Testis (tissue), 3 donors: ENCODE data around the gene RRM2. TPM values are rescaled to one million over a fixed set of nuclear protein-coding genes. Genes with fewer than 3 reads are reported as not detected.
"Not testable (repeated sequence)": the region's sequence is repeated elsewhere in the genome, so short reads cannot be mapped to it uniquely, and the experiment has no call there.

Source experiments
- DNase-seq: peaks from one replicate; pipeline ENCODE4 v3.0.0-alpha.2; 2019
- H3K27ac ChIP-seq, 2 donors: fragments of 200-600 bp; sonication (generic); one replicate each; pipeline ENCODE4 v1.5.1; 2019
- H3K27me3 ChIP-seq: fragments of 200-600 bp; sonication (generic); one replicate; pipeline ENCODE4 v1.5.1; 2019
- H3K36me3 ChIP-seq: fragments of 200-600 bp; sonication (generic); one replicate; pipeline ENCODE4 v1.5.1; 2017; ENCODE audit warnings: low read depth; ENCODE audit errors: missing control alignments
- H3K4me1 ChIP-seq: fragments of 200-600 bp; sonication (generic); one replicate; pipeline ENCODE4 v1.5.1; 2019
- H3K4me3 ChIP-seq, 2 donors: fragments of 200-600 bp; sonication (generic); one replicate each; pipeline ENCODE4 v1.5.1; 2017 to 2019
- H3K9me3 ChIP-seq: fragments of 200-600 bp; sonication (generic); one replicate; pipeline ENCODE4 v1.5.1; 2017
- CTCF ChIP-seq, 3 experiments: fragments of 450-650 bp in 2 of 3; fragments of 200-600 bp in 1 of 3; sonication (generic) in 1 of 3; IDR thresholded peaks; one replicate each; pipeline ENCODE4 v1.5.1; 2016 to 2019; ENCODE audit warnings: antibody characterized with exemption in 3 of 3, mild to moderate bottlenecking in 2 of 3, moderate library complexity in 1 of 3
- POLR2A ChIP-seq: fragments of 450-650 bp; IDR thresholded peaks from one replicate; pipeline ENCODE4 v1.6.1; 2017; ENCODE audit warnings: antibody characterized with exemption, mild to moderate bottlenecking, moderate library complexity
- WGBS, 2 donors: methylation state at CpG; one replicate each; pipeline ENCODE4 v1.1.5; 2018; 5-methylcytosine and 5-hydroxymethylcytosine counted together
- intact Hi-C: fragments of 100-400 bp; cut with DNase I; formaldehyde crosslinking; loops from one replicate; pipeline ENCODE4 v1.15.1; 2023; ENCODE audit warnings: low total_unique reads
- polyA plus RNA-seq: library from polyadenylated mRNA; stranded (reverse); fragments of 350-450 nt; fragmentation: Illumina TruSeq; extraction: RNeasy Lipid Tissue Mini Kit (QIAGEN cat#74804); gene quantifications from one replicate; pipeline ENCODE4 v1.2.3, GENCODE V29; 2014; ENCODE audit warnings: low read depth, low replicate concordance; ENCODE audit not compliant: insufficient read depth
- total RNA-seq, 2 donors: library from RNA; depleted of rRNA; stranded (reverse); fragments of >200 nt; gene quantifications; one replicate each; pipeline ENCODE4 v1.2.3, GENCODE V29; 2016

The RRM2 gene
- total and polyA plus RNA-seq, 3 donors from 2014 or later = 7.2 to 18.1 (median 14.9) TPM

- H3K4me3 ChIP-seq = no peak overlapping the region
- peaks cover 3% of the 10 kb centered on the region for H3K4me1 ChIP-seq
- no peaks in the 10 kb centered on the region for H3K9me3 ChIP-seq
- H3K36me3 ChIP-seq = no peaks in the 10 kb centered on the region
- TF ChIP-seq CTCF (IDR thresholded peaks at IDR 0.05) (no peak), POLR2A (no peak)
- H3K27me3 ChIP-seq = no peaks in the 10 kb centered on the region
- no peak overlapping the region for H3K27ac ChIP-seq
- DNase-seq = no peak
- intact Hi-C loops = no loop called here
- WGBS, 2 donors = 93 to 96% methylated on average over 10 to 11 of the region's 11 CpGs
Measured at GRCh38 chr2:10142640-10142965, 20.1 kb downstream of the RRM2 start.

GRCh38 chr2:10144771-10145518, 22.4 kb downstream of the RRM2 start:
- Histone ChIP-seq H3K4me1 (peaks cover 3% of the 10 kb centered on the region), H3K9me3 (no peaks in the 10 kb centered on the region), H3K36me3 (no peaks in the 10 kb centered on the region), H3K27ac (peak overlapping the region in 1 of 2 donors; percentile 71), H3K4me3 (no peak overlapping the region), H3K27me3 (no peaks in the 10 kb centered on the region)
- TF ChIP-seq CTCF (IDR thresholded peaks at IDR 0.05) = no peak
- no peak for TF ChIP-seq POLR2A
- DNase-seq = peak; percentile 33
- WGBS, 2 donors = 56 to 68% methylated on average over 16 of the region's 16 CpGs
- intact Hi-C loops = no loop called here

GRCh38 chr2:10145519-10146357, 23.2 kb downstream of the RRM2 start:
- intact Hi-C loops = no loop called here
- Histone ChIP-seq H3K4me3 (no peak overlapping the region), H3K4me1 (peaks cover 3% of the 10 kb centered on the region), H3K9me3 (no peaks in the 10 kb centered on the region), H3K27ac (no peak overlapping the region), H3K27me3 (no peaks in the 10 kb centered on the region), H3K36me3 (no peaks in the 10 kb centered on the region)
- no peak for DNase-seq
- 72 to 79% methylated on average over 11 to 13 of the region's 13 CpGs for WGBS, 2 donors
- no peak for TF ChIP-seq POLR2A
- TF ChIP-seq CTCF (IDR thresholded peaks at IDR 0.05) = no peak

GRCh38 chr2:10146366-10147005, 23.9 kb downstream of the RRM2 start:
- WGBS, 2 donors = 87 to 93% methylated on average over 14 of the region's 14 CpGs
- H3K9me3 ChIP-seq = no peaks in the 10 kb centered on the region
- peaks cover 3% of the 10 kb centered on the region for H3K4me1 ChIP-seq
- H3K27ac ChIP-seq = no peak overlapping the region
- no peaks in the 10 kb centered on the region for H3K36me3 ChIP-seq
- TF ChIP-seq POLR2A = no peak
- TF ChIP-seq CTCF (IDR thresholded peaks at IDR 0.05) = no peak
- DNase-seq = no peak
- intact Hi-C loops = no loop called here
- H3K4me3 ChIP-seq = no peak overlapping the region
- H3K27me3 ChIP-seq = no peaks in the 10 kb centered on the region

GRCh38 chr2:10147050-10147660, 24.6 kb downstream of the RRM2 start:
- H3K36me3 ChIP-seq, H3K4me1 ChIP-seq, DNase-seq, H3K4me3 ChIP-seq, H3K27me3 ChIP-seq, intact Hi-C loops, H3K9me3 ChIP-seq, H3K27ac ChIP-seq: not testable (repeated sequence)
- 85 to 94% methylated on average over 15 of the region's 15 CpGs for WGBS, 2 donors
